ENCODE data around the gene FFAR1.

- TF ChIP-seq CTCF (conservative IDR thresholded peaks at IDR 0.05 in 1 of 2, IDR thresholded peaks at IDR 0.05 in 1 of 2; ENCODE audit: low read depth in 1 of 2, low read length in 2 of 2) (no peak), EZH2 (IDR thresholded peaks at IDR 0.05; ENCODE audit: low read length, missing control alignments) (no peak)
These were observed 16.0 kb upstream of the FFAR1 start for GRCh38 chr19:35331551-35332214.

All from fibroblast of lung (primary cell).